Measurements from ENCODE around the gene LRRC49.
"Not testable (repeated sequence)": the region's sequence is repeated elsewhere in the genome, so short reads cannot be mapped to it uniquely, and the experiment has no call there.

Gene LRRC49

GRCh38 chr15:70866982-70867641, 25.5 kb upstream of the LRRC49 start:
- in situ Hi-C loops (cut with MboI; ENCODE audit: low sequenced_read_pairs): no loop called here

- in situ Hi-C loops (cut with MboI; ENCODE audit: low sequenced_read_pairs): no loop called here
Measured at GRCh38 chr15:70867911-70868467, 24.6 kb upstream of the LRRC49 start.

- in situ Hi-C loops (cut with MboI; ENCODE audit: low sequenced_read_pairs): no loop called here
Measured at GRCh38 chr15:70869346-70869745, 23.3 kb upstream of the LRRC49 start.

- in situ Hi-C loops (cut with MboI; ENCODE audit: low sequenced_read_pairs): no loop called here
Measured at GRCh38 chr15:70870051-70870450, 22.6 kb upstream of the LRRC49 start.

- in situ Hi-C loops (cut with MboI; ENCODE audit: low sequenced_read_pairs): not testable (repeated sequence)
Measured at GRCh38 chr15:70871490-70871889, 21.1 kb upstream of the LRRC49 start.

GRCh38 chr15:70873232-70874054, 19.2 kb upstream of the LRRC49 start:
- in situ Hi-C loops (cut with MboI; ENCODE audit: low sequenced_read_pairs): no loop called here

- in situ Hi-C loops (cut with MboI; ENCODE audit: low sequenced_read_pairs): no loop called here
Measured at GRCh38 chr15:70875001-70875782, 17.4 kb upstream of the LRRC49 start.

GRCh38 chr15:70876011-70876410, 16.6 kb upstream of the LRRC49 start:
- in situ Hi-C loops (cut with MboI; ENCODE audit: low sequenced_read_pairs): no loop called here

- in situ Hi-C loops (cut with MboI; ENCODE audit: low sequenced_read_pairs): no loop called here
Measured at GRCh38 chr15:70876683-70877082, 15.9 kb upstream of the LRRC49 start.

GRCh38 chr15:70879401-70879800, 13.2 kb upstream of the LRRC49 start:
- in situ Hi-C loops (cut with MboI; ENCODE audit: low sequenced_read_pairs): no loop called here

- in situ Hi-C loops (cut with MboI; ENCODE audit: low sequenced_read_pairs): no loop called here
Measured at GRCh38 chr15:70880781-70881180, 11.8 kb upstream of the LRRC49 start.

GRCh38 chr15:70882361-70882760, 10.3 kb upstream of the LRRC49 start:
- in situ Hi-C loops (cut with MboI; ENCODE audit: low sequenced_read_pairs): no loop called here

- in situ Hi-C loops (cut with MboI; ENCODE audit: low sequenced_read_pairs): no loop called here
Measured at GRCh38 chr15:70892912-70893560, 410 bp downstream of the LRRC49 start.

GRCh38 chr15:70902107-70902506, 9.5 kb downstream of the LRRC49 start:
- in situ Hi-C loops (cut with MboI; ENCODE audit: low sequenced_read_pairs): no loop called here

GRCh38 chr15:70906842-70907241, 14.2 kb downstream of the LRRC49 start:
- in situ Hi-C loops (cut with MboI; ENCODE audit: low sequenced_read_pairs): no loop called here

- in situ Hi-C loops (cut with MboI; ENCODE audit: low sequenced_read_pairs): no loop called here
Measured at GRCh38 chr15:70907784-70908471, 15.3 kb downstream of the LRRC49 start.

- in situ Hi-C loops (cut with MboI; ENCODE audit: low sequenced_read_pairs): no loop called here
Measured at GRCh38 chr15:70910958-70911357, 18.3 kb downstream of the LRRC49 start.

- in situ Hi-C loops (cut with MboI; ENCODE audit: low sequenced_read_pairs): no loop called here
Measured at GRCh38 chr15:70912187-70912586, 19.6 kb downstream of the LRRC49 start.

- in situ Hi-C loops (cut with MboI; ENCODE audit: low sequenced_read_pairs): no loop called here
Measured at GRCh38 chr15:70916531-70916930, 23.9 kb downstream of the LRRC49 start.

- in situ Hi-C loops (cut with MboI; ENCODE audit: low sequenced_read_pairs): no loop called here
Measured at GRCh38 chr15:70917955-70918354, 25.3 kb downstream of the LRRC49 start.

Measured in HL-60/S4 (cell line).